Omental fat pad (tissue), 4 donors: ENCODE data around the gene PRR13. TPM values are rescaled to one million over a fixed set of nuclear protein-coding genes. Genes with fewer than 3 reads are reported as not detected.
A peak's percentile ranks its signal among the peaks of the same experiment; 100 is the strongest.

Source experiments
- ATAC-seq: fragments of 150-250 bp; one replicate; pipeline ENCODE4 v1.9.1; 2016; ENCODE audit warnings: mild to moderate bottlenecking, moderate library complexity; ENCODE audit not compliant: low FRiP score
- DNase-seq: peaks from one replicate; pipeline ENCODE4 v3.0.0-alpha.2; 2019; ENCODE audit warnings: low spot score
- CTCF ChIP-seq, 3 donors: fragments of 450-650 bp; IDR thresholded peaks; one replicate each; pipeline ENCODE4 v1.5.1; 2016 to 2017; ENCODE audit warnings: antibody characterized with exemption in 3 of 3, mild to moderate bottlenecking in 3 of 3, moderate library complexity in 2 of 3
- total RNA-seq, 4 donors: library from RNA; depleted of rRNA; stranded (reverse); fragments of >200 nt; gene quantifications; one replicate each; pipeline ENCODE4 v1.1.0, GENCODE V29; 2016

The PRR13 gene
- total RNA-seq, 4 donors from 2014 or later = 42.9 to 72.6 (median 60.4) TPM

GRCh38 chr12:53466640-53467039 lies 25.1 kb downstream of the PRR13 start:
- ATAC-seq (no peak), DNase-seq (no peak)
- no peak for TF ChIP-seq CTCF (IDR thresholded peaks at IDR 0.05)

- ATAC-seq = no peak
- no peak for TF ChIP-seq CTCF (IDR thresholded peaks at IDR 0.05)
- no peak for DNase-seq
These were observed 25.5 kb downstream of the PRR13 start for GRCh38 chr12:53467082-53467481.

- DNase-seq (no peak), ATAC-seq (no peak)
- TF ChIP-seq CTCF (IDR thresholded peaks at IDR 0.05) = no peak
These were observed 26.3 kb downstream of the PRR13 start for GRCh38 chr12:53467880-53468279.

GRCh38 chr12:53468282-53468681 lies 26.7 kb downstream of the PRR13 start:
- TF ChIP-seq CTCF (IDR thresholded peaks at IDR 0.05) = no peak
- no peak for ATAC-seq
- no peak for DNase-seq

GRCh38 chr12:53472056-53472582 lies 30.6 kb downstream of the PRR13 start:
- no peak for ATAC-seq
- DNase-seq = no peak

DNA sequence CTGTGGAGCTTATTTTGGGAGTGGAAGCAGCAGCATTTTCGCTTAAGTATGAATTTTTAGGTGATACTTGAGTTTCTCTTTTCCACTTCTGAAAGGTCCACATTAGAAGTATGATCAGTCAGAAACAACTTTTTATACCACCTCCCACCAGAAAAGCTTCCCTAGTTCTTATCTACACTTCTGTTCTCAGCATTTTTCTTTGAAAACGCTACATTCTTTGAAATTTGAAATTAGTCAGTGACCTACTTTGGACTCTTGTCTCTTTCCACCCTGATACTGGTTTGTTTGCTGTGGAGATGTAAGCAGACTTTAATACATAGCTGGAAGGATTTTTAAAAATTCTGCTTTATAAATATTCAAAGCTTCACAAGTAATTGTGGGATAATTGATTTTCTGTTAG lies 32.5 kb downstream of the PRR13 start:
- no peak for TF ChIP-seq CTCF (IDR thresholded peaks at IDR 0.05)
- DNase-seq = no peak
- ATAC-seq = peak; percentile 53

More at GRCh38 chr12:53472056-53472582, 30.6 kb downstream of the PRR13 start:
- TF ChIP-seq CTCF (IDR thresholded peaks at IDR 0.05) = no peak

GRCh38 chr12:53474819-53475218 lies 33.3 kb downstream of the PRR13 start:
- ATAC-seq (no peak), DNase-seq (no peak)
- no peak for TF ChIP-seq CTCF (IDR thresholded peaks at IDR 0.05)
